Type B pancreatic cell (in vitro differentiated cells): Measurements from ENCODE around the gene ARHGDIA. TPM values are rescaled to one million over a fixed set of nuclear protein-coding genes. Genes with fewer than 3 reads are reported as not detected.
"Not testable (repeated sequence)": the region's sequence is repeated elsewhere in the genome, so short reads cannot be mapped to it uniquely, and the experiment has no call there.

ENCODE experiments used
- DNase-seq: peaks from one replicate; pipeline ENCODE4 v3.0.0; 2021; ENCODE audit warnings: mixed read lengths; ENCODE audit not compliant: unreplicated experiment; ENCODE audit errors: extremely low spot score
- H3K27ac Mint-ChIP-seq: 2 replicates; pipeline ENCODE4 v1.8.0; 2021; ENCODE audit warnings: mild to moderate bottlenecking, mixed read lengths
- H3K27me3 Mint-ChIP-seq: 2 replicates; pipeline ENCODE4 v1.8.0; 2021; ENCODE audit warnings: mixed read lengths
- H3K36me3 Mint-ChIP-seq: 2 replicates; pipeline ENCODE4 v1.8.0; 2021; ENCODE audit warnings: mixed read lengths
- H3K4me1 Mint-ChIP-seq: one replicate; pipeline ENCODE4 v1.8.0; 2021; ENCODE audit warnings: mixed read lengths; ENCODE audit not compliant: unreplicated experiment
- H3K4me3 Mint-ChIP-seq: 2 replicates; pipeline ENCODE4 v1.8.0; 2021; ENCODE audit warnings: mild to moderate bottlenecking, mixed read lengths
- H3K9me3 Mint-ChIP-seq: 2 replicates; pipeline ENCODE4 v1.8.0; 2021; ENCODE audit warnings: mixed read lengths
- total RNA-seq: library from RNA; stranded (reverse); gene quantifications from 2 replicates; pipeline ENCODE4 v1.2.1, GENCODE V29; 2021; ENCODE audit warnings: low replicate concordance
- TF ChIP-seq, protein P1 (sequence below): fragments of 200-600 bp; sonication (generic); conservative IDR thresholded peaks from 2 replicates; pipeline ENCODE4 v1.5.0; 2021; ENCODE audit warnings: antibody characterized with exemption, mild to moderate bottlenecking

The ARHGDIA gene
- total RNA-seq, 1 donor from 2014 or later = 250 TPM

GRCh38 chr17:81842378-81842724 lies 28.8 kb downstream of the ARHGDIA start:
- H3K4me3 Mint-ChIP-seq = no peak overlapping the region
- H3K27me3 Mint-ChIP-seq = no peaks in the 10 kb centered on the region
- DNase-seq = no peak
- no peak overlapping the region for H3K27ac Mint-ChIP-seq
- H3K4me1 Mint-ChIP-seq = no peaks in the 10 kb centered on the region
- peaks cover 3% of the 10 kb centered on the region for H3K36me3 Mint-ChIP-seq
- no peaks in the 10 kb centered on the region for H3K9me3 Mint-ChIP-seq
- TF ChIP-seq, protein P1, sequence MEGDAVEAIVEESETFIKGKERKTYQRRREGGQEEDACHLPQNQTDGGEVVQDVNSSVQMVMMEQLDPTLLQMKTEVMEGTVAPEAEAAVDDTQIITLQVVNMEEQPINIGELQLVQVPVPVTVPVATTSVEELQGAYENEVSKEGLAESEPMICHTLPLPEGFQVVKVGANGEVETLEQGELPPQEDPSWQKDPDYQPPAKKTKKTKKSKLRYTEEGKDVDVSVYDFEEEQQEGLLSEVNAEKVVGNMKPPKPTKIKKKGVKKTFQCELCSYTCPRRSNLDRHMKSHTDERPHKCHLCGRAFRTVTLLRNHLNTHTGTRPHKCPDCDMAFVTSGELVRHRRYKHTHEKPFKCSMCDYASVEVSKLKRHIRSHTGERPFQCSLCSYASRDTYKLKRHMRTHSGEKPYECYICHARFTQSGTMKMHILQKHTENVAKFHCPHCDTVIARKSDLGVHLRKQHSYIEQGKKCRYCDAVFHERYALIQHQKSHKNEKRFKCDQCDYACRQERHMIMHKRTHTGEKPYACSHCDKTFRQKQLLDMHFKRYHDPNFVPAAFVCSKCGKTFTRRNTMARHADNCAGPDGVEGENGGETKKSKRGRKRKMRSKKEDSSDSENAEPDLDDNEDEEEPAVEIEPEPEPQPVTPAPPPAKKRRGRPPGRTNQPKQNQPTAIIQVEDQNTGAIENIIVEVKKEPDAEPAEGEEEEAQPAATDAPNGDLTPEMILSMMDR = no peak

DNA sequence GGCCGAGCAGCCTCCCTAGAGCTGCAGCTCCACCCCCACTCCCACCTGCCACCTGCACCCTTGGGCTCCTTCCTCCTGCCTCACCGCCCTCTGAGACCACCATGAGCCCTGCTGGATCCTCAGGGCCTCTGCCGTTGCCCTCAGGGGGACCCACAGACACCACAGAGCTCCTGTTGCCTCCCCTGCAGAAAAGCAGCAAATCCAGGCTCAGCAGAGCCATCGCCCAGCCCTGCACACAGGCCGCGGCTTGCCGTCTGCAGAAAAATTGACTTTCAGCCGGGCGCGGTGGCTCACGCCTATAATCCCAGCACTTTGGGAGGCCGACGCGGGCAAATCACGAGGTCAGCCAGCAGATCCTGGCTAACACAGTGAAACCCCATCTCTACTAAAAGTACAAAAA lies 29.3 kb downstream of the ARHGDIA start:
- H3K4me3 Mint-ChIP-seq = no peak overlapping the region
- H3K27ac Mint-ChIP-seq = no peak overlapping the region
- no peaks in the 10 kb centered on the region for H3K9me3 Mint-ChIP-seq
- H3K36me3 Mint-ChIP-seq = peaks cover 3% of the 10 kb centered on the region
- DNase-seq = no peak
- TF ChIP-seq, protein P1 = no peak
- H3K4me1 Mint-ChIP-seq = no peaks in the 10 kb centered on the region
- no peaks in the 10 kb centered on the region for H3K27me3 Mint-ChIP-seq

DNA sequence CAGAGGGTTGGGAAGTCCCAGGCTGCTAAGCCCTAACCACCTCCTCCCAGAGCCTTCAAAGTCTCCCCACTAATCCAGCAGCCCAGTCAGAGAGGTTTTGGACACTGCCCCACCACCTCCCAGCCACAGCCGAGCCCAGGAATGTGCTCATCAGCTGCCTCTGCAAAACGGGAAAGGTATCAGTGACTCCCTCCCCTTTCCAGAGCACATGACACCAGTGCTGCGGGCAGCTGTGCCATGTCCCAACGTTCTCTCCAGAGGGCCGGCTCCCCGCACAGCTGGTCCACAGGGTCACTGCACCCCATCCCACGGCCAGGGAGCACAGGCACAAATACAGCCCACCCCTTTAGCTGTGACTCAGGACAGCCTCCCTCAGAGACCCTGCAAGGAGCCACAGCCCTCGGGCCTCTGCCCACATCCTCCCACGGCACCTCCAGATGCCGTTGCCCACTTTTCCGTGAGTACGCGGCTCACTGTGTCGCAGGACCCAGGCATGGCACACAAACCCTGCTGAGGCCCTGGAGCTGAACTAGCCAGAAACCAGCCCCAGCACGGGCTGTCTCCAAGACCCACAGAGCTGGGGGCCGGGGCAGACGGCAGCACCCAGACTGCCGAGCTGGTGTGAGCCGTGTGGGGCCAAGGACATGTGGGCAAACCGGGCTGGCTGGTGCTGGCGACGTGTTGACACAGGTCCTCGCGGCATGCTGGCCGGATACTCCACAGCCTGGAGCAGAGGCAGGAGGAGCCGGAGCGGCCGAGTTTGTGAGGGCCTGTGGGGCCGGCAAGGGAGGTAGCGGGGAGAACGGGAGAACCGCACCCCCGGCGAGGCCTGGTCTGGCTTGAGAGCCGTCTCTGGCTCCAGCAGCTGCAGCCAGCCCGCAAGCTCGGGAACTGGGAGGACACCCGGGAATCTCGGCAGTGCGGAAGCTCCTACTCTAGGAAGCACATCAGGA lies 30.0 kb downstream of the ARHGDIA start:
- peak overlapping the region; percentile 50 for H3K27ac Mint-ChIP-seq
- no peaks in the 10 kb centered on the region for H3K27me3 Mint-ChIP-seq
- H3K36me3 Mint-ChIP-seq = peaks cover 3% of the 10 kb centered on the region
- H3K4me1 Mint-ChIP-seq = no peaks in the 10 kb centered on the region
- no peak overlapping the region for H3K4me3 Mint-ChIP-seq
- TF ChIP-seq, protein P1 = no peak
- no peaks in the 10 kb centered on the region for H3K9me3 Mint-ChIP-seq
- DNase-seq = no peak

DNA sequence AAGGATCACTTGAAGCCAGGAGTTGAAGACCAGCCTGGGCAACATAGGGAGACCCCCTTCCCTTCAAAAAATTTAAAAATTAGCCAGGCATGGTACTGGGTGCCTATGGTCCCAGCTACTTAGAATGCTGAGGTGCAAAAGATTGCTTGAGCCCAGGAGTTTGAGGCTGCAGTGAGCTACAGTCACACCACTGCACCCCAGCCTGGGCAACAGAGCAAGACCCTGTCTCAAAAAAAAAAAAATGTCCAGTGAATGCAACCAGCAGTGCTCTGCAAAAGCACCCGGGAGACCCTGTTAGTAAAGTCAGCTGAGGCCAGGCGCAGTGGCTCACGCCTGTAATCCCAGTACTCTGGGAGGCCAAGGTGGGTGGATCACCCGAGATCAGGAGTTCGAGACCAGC lies 31.1 kb downstream of the ARHGDIA start:
- H3K4me3 Mint-ChIP-seq, H3K27ac Mint-ChIP-seq, DNase-seq, H3K27me3 Mint-ChIP-seq, H3K9me3 Mint-ChIP-seq, H3K4me1 Mint-ChIP-seq, H3K36me3 Mint-ChIP-seq: not testable (repeated sequence)

- peak overlapping the region; percentile 87 for H3K27ac Mint-ChIP-seq
- H3K9me3 Mint-ChIP-seq = no peaks in the 10 kb centered on the region
- no peak for DNase-seq
- H3K27me3 Mint-ChIP-seq = no peaks in the 10 kb centered on the region
- peaks cover 3% of the 10 kb centered on the region for H3K36me3 Mint-ChIP-seq
- TF ChIP-seq, protein P1 = no peak
- no peaks in the 10 kb centered on the region for H3K4me1 Mint-ChIP-seq
- H3K4me3 Mint-ChIP-seq = peak overlapping the region; percentile 36
Measured at GRCh38 chr17:81839301-81839700, 31.8 kb downstream of the ARHGDIA start.

DNA sequence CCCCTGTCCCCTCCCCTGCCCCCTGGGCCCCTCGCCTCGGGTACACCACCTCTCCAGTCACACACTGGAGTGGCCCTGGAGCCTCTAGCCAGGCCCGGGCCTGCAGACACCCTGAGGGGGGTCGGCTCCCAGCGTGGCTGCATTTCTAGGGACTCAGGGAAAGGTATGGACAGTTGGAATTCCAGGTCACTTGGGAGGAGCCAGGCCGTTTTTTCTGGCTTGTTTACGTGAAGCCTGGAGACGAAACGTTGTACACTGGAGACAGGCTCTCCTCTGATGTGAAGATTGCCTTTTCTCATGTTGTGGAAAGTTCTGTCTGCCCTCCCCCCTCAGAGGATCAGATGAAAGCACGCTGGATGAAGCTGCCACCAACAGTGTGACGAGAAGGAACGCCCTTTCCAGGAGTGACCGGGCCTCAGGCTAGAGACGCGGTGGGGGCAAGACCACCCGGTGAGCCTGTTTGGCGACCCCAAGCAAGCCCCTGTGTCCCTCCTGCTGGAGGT lies 32.3 kb downstream of the ARHGDIA start:
- no peak for DNase-seq
- Mint-ChIP-seq H3K27me3 (no peaks in the 10 kb centered on the region), H3K4me1 (no peaks in the 10 kb centered on the region), H3K27ac (peak overlapping the region; percentile 87), H3K9me3 (no peaks in the 10 kb centered on the region), H3K4me3 (no peak overlapping the region), H3K36me3 (peaks cover 3% of the 10 kb centered on the region)
- TF ChIP-seq, protein P1 = no peak
